Lung (tissue), 12 donors: ENCODE measurements around the gene NDUFA11. TPM values are rescaled to one million over a fixed set of nuclear protein-coding genes. Genes with fewer than 3 reads are reported as not detected.

Experiments
- ATAC-seq: fragments of 200-7000 bp; cut with Tn5 transposase; one replicate; pipeline ENCODE4 v1.9.1; 2020; ENCODE audit warnings: moderate number of reproducible peaks; ENCODE audit not compliant: insufficient read depth, low FRiP score
- DNase-seq, 3 donors: peaks; one replicate each; pipeline ENCODE4 v3.0.0-alpha.2; 2013 to 2017
- H3K27ac ChIP-seq, 2 donors: one replicate each; pipeline ENCODE4 v1.5.1; 2013; ENCODE audit warnings: mild to moderate bottlenecking in 2 of 2, moderate library complexity in 2 of 2, control low read depth in 1 of 2, inconsistent platforms in 1 of 2, low read depth in 1 of 2, low read length in 1 of 2
- H3K27me3 ChIP-seq, 3 donors: one replicate each; pipeline ENCODE4 v1.5.1; 2013; ENCODE audit warnings: low read length in 2 of 3; ENCODE audit not compliant: control insufficient read depth in 3 of 3, insufficient read depth in 3 of 3
- H3K36me3 ChIP-seq, 4 donors: one replicate each; pipeline ENCODE4 v1.5.1; 2013; ENCODE audit warnings: low read length in 4 of 4, mild to moderate bottlenecking in 1 of 4, moderate library complexity in 1 of 4; ENCODE audit not compliant: control insufficient read depth in 4 of 4, insufficient read depth in 4 of 4
- H3K4me1 ChIP-seq, 5 donors: one replicate each; pipeline ENCODE4 v1.5.1; 2013; ENCODE audit warnings: low read length in 5 of 5, mild to moderate bottlenecking in 2 of 5, moderate library complexity in 1 of 5; ENCODE audit not compliant: control insufficient read depth in 5 of 5, insufficient read depth in 5 of 5
- H3K4me3 ChIP-seq: one replicate; pipeline ENCODE4 v1.5.1; 2013; ENCODE audit warnings: mild to moderate bottlenecking, control low read depth, moderate library complexity
- H3K9ac ChIP-seq, 2 donors: one replicate each; pipeline ENCODE4 v1.5.1; 2013; ENCODE audit warnings: low read length in 2 of 2, control low read depth in 1 of 2; ENCODE audit not compliant: insufficient read depth in 1 of 2
- H3K9me3 ChIP-seq, 4 donors: one replicate each; pipeline ENCODE4 v1.5.1; 2013; ENCODE audit warnings: low read length in 3 of 4, mild to moderate bottlenecking in 1 of 4, moderate library complexity in 1 of 4; ENCODE audit not compliant: control insufficient read depth in 4 of 4, insufficient read depth in 3 of 4
- CTCF ChIP-seq: IDR thresholded peaks from 2 replicates; pipeline ENCODE4 v1.5.1; 2012; ENCODE audit warnings: mild to moderate bottlenecking; ENCODE audit errors: control extremely low read depth, extremely low read depth
- WGBS, 2 donors: extraction: QIAGEN DNeasy Blood & Tissue Kit; methylation state at CpG; one replicate each; pipeline ENCODE4 v1.1.7; 2013; 5-methylcytosine and 5-hydroxymethylcytosine counted together
- polyA plus RNA-seq, 2 donors: library from polyadenylated mRNA; stranded (reverse); fragments of 200-250 nt; gene quantifications; one replicate each; pipeline ENCODE4 v1.2.1, GENCODE V29; 2013
- total RNA-seq, 2 donors: library from RNA; depleted of rRNA in 1 of 2; stranded (reverse); fragments of >200 nt in 1 of 2; gene quantifications; one replicate each; pipeline ENCODE4 v1.2.1, GENCODE V29; 2014 to 2021
- donor health status: control.
- donor health status: control.
- donor health status: Bipolar disorder and iron deficiency.
- donor health status: healthy.
- donor health status: DM: yes; HTN: yes; CAD: no.

NDUFA11 gene
- total and polyA plus RNA-seq, 4 donors, result 52.5 to 344 (median 278) TPM

GRCh38 chr19:5926641-5927440 is 23.3 kb upstream of the NDUFA11 start:
- 82 to 88% methylated on average over 14 of the region's 14 CpGs for WGBS, 2 donors
- no peaks in the 10 kb centered on the region for H3K4me1 ChIP-seq

DNA sequence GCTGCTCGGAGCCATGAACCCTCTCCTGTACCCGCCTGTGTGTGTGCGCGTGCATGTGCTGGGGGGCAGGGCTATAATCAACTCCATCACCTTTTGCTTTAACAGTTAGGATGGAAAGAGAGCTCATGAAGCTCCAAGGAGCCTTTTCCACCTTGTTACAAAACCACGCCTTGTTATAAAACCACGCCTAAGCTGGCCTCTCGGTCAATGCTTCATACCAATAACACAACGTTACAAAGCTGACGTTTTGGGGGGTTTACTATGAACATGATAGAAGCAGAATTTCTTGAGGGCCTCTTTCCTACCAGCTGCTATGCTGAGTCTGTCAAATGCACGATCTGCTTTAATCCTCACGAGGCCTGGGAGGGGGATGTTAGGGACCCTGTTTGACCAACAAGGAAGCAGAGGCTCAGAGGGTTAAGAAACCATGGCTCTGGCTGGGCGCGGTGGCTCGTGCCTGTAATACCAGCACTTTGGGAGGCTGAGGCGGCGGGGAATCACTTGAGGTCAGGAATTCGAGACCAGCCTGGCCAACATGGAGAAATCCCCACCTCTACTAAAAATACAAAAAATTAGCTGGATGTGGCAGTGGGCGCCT is 22.3 kb upstream of the NDUFA11 start:
- H3K4me1 ChIP-seq, result no peaks in the 10 kb centered on the region
- H3K9ac ChIP-seq, result no peak overlapping the region
- H3K9me3 ChIP-seq, result no peaks in the 10 kb centered on the region
- no peak for TF ChIP-seq CTCF
- DNase-seq, result no peak
- H3K4me3 ChIP-seq, result no peak overlapping the region
- H3K36me3 ChIP-seq, result peaks cover 18 to 85% (median 61%) of the 10 kb centered on the region in 4 donors
- no peak for ATAC-seq
- H3K27ac ChIP-seq, result no peak overlapping the region
- WGBS, 2 donors, result 95 to 97% methylated on average over 18 of the region's 18 CpGs
- H3K27me3 ChIP-seq, result no peaks in the 10 kb centered on the region

More at GRCh38 chr19:5926641-5927440, 23.3 kb upstream of the NDUFA11 start:
- Histone ChIP-seq H3K27ac (peak overlapping the region; percentile 46 to 63), H3K27me3 (no peaks in the 10 kb centered on the region), H3K9me3 (no peaks in the 10 kb centered on the region), H3K36me3 (peaks cover 18 to 80% (median 61%) of the 10 kb centered on the region in 4 donors), H3K9ac (no peak overlapping the region), H3K4me3 (no peak overlapping the region)
- no peak for TF ChIP-seq CTCF
- DNase-seq (peak in 1 of 3 donors; percentile 44), ATAC-seq (no peak)

- ATAC-seq (no peak), DNase-seq (no peak)
- Histone ChIP-seq H3K9ac (no peak overlapping the region), H3K4me3 (no peak overlapping the region), H3K4me1 (no peaks in the 10 kb centered on the region), H3K9me3 (no peaks in the 10 kb centered on the region), H3K36me3 (peaks cover 22 to 82% (median 55%) of the 10 kb centered on the region in 4 donors), H3K27ac (no peak overlapping the region), H3K27me3 (no peaks in the 10 kb centered on the region)
- TF ChIP-seq CTCF, result no peak
- 96 to 98% methylated on average over 16 of the region's 16 CpGs for WGBS, 2 donors
These were observed 19.8 kb upstream of the NDUFA11 start for GRCh38 chr19:5923356-5923755.
